PC-3 (cell line): ENCODE results near the gene UGT1A5.

Experiments
- EZH2 ChIP-seq: fragments of 300-600 bp; sonication (generic); IDR thresholded peaks from one replicate; pipeline ENCODE4 v1.6.1; 2017; ENCODE audit warnings: antibody characterized with exemption, mild to moderate bottlenecking, low read length; ENCODE audit not compliant: unreplicated experiment
- EZH2phosphoT487 ChIP-seq: fragments of 300-600 bp; sonication (generic); IDR thresholded peaks from 2 replicates; pipeline ENCODE4 v1.6.1; 2018; ENCODE audit warnings: mild to moderate bottlenecking, antibody characterized with exemption, low read length, borderline replicate concordance
- TF ChIP-seq, protein P1 (sequence below): fragments of 300-600 bp; sonication (generic); conservative IDR thresholded peaks from 2 replicates; pipeline ENCODE4 v1.5.1; 2017; ENCODE audit warnings: antibody characterized with exemption, low read depth, mild to moderate bottlenecking, low read length

DNA sequence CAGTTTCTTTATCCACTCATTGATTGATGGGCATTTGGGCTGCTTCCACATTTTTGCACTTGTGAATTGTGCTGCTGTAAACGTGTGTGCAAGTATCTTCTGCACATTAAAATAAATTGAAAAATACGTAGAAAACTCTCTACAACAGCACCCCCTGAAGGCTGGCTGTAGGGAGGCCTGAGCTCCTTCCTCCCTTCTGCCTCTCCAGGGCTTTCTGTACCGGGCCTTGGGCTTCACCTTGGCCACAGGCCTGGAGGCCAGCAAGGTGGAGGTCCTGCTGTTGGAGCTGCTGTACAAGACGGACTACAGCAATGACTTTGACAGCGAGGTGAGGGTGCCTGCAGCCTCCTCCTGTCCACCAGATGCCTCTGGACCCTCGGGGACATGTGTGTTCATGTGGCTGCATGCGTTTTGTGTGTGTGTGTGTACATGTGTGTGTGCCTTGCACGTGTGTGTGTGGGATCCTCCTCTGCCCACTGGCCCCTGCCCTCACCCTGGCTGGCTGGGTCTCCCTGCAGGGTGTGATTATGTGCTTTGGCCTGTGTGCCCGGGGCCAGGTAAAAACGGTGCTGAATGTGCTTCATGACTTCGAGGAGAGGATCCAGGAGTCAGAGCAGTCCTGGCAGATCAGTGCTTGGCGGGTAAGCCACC, 94.6 kb downstream of the UGT1A5 start:
- TF ChIP-seq, protein P1, sequence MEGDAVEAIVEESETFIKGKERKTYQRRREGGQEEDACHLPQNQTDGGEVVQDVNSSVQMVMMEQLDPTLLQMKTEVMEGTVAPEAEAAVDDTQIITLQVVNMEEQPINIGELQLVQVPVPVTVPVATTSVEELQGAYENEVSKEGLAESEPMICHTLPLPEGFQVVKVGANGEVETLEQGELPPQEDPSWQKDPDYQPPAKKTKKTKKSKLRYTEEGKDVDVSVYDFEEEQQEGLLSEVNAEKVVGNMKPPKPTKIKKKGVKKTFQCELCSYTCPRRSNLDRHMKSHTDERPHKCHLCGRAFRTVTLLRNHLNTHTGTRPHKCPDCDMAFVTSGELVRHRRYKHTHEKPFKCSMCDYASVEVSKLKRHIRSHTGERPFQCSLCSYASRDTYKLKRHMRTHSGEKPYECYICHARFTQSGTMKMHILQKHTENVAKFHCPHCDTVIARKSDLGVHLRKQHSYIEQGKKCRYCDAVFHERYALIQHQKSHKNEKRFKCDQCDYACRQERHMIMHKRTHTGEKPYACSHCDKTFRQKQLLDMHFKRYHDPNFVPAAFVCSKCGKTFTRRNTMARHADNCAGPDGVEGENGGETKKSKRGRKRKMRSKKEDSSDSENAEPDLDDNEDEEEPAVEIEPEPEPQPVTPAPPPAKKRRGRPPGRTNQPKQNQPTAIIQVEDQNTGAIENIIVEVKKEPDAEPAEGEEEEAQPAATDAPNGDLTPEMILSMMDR, result peak; percentile 35; the same call in 1 of the 2 replicates
- TF ChIP-seq EZH2phosphoT487 (no peak), EZH2 (no peak)
